DOHH2 (cell line): ENCODE results near the gene NDUFA13.

Experiments used
- EZH2phosphoT487 ChIP-seq: fragments of 200-600 bp; sonication (generic); IDR thresholded peaks from 2 replicates; pipeline ENCODE4 v1.6.1; 2017; ENCODE audit warnings: borderline replicate concordance, mild to moderate bottlenecking, antibody characterized with exemption, low read length, moderate library complexity, mixed read lengths
- TF ChIP-seq, protein P1 (sequence below): fragments of 200-600 bp; sonication (generic); IDR thresholded peaks from one replicate; pipeline ENCODE4 v1.5.1; 2014; ENCODE audit warnings: antibody characterized with exemption, mild to moderate bottlenecking, low read depth, low read length; ENCODE audit not compliant: poor library complexity, severe bottlenecking

DNA sequence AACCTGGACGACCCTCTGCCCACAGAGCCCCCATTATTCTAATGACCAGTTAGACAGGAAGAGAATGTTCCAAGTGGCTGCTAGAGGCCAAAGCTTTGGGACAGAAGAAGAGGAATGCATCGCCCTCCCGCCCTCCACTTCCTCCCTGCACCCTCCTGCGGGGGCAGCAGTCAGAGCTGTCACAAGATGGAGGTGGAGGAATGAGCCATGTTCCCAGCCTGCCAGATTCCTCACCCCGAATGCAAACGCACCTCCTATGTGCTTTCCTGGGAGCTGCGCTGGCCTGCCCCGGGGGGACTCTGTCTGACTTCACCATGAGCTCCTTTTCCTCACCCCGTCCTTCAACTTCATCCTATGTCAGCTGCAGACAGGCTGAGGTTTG lies 14.4 kb downstream of the NDUFA13 start:
- no peak for TF ChIP-seq EZH2phosphoT487
- TF ChIP-seq, protein P1, sequence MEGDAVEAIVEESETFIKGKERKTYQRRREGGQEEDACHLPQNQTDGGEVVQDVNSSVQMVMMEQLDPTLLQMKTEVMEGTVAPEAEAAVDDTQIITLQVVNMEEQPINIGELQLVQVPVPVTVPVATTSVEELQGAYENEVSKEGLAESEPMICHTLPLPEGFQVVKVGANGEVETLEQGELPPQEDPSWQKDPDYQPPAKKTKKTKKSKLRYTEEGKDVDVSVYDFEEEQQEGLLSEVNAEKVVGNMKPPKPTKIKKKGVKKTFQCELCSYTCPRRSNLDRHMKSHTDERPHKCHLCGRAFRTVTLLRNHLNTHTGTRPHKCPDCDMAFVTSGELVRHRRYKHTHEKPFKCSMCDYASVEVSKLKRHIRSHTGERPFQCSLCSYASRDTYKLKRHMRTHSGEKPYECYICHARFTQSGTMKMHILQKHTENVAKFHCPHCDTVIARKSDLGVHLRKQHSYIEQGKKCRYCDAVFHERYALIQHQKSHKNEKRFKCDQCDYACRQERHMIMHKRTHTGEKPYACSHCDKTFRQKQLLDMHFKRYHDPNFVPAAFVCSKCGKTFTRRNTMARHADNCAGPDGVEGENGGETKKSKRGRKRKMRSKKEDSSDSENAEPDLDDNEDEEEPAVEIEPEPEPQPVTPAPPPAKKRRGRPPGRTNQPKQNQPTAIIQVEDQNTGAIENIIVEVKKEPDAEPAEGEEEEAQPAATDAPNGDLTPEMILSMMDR = no peak
